IPS-20b (cell line): ENCODE results near the gene SPATA6L.

Experiments used
- H3K27ac ChIP-seq: one replicate; pipeline ENCODE4 v1.5.1; 2013; ENCODE audit warnings: low read length
- H3K27me3 ChIP-seq: 2 replicates; pipeline ENCODE4 v1.6.1; 2013; ENCODE audit warnings: mild to moderate bottlenecking, low read length, inconsistent platforms; ENCODE audit not compliant: insufficient read depth
- H3K36me3 ChIP-seq: 2 replicates; pipeline ENCODE4 v1.6.1; 2013; ENCODE audit warnings: low read depth, mild to moderate bottlenecking, inconsistent platforms, low read length, moderate library complexity; ENCODE audit not compliant: insufficient read depth
- H3K4me1 ChIP-seq: 2 replicates; pipeline ENCODE4 v1.6.1; 2013; ENCODE audit warnings: mild to moderate bottlenecking, control low read depth, inconsistent platforms, low read length, moderate library complexity; ENCODE audit not compliant: insufficient read depth
- H3K4me3 ChIP-seq: 2 replicates; pipeline ENCODE4 v1.5.1; 2013; ENCODE audit warnings: mild to moderate bottlenecking, low read length, inconsistent platforms
- H3K9ac ChIP-seq: 2 replicates; pipeline ENCODE4 v1.6.1; 2013; ENCODE audit warnings: low read depth, mild to moderate bottlenecking, inconsistent platforms, low read length, moderate library complexity
- H3K9me3 ChIP-seq: 2 replicates; pipeline ENCODE4 v1.6.1; 2013; ENCODE audit warnings: mild to moderate bottlenecking, low read depth, low read length, inconsistent platforms; ENCODE audit not compliant: insufficient read depth

SPATA6L gene

DNA sequence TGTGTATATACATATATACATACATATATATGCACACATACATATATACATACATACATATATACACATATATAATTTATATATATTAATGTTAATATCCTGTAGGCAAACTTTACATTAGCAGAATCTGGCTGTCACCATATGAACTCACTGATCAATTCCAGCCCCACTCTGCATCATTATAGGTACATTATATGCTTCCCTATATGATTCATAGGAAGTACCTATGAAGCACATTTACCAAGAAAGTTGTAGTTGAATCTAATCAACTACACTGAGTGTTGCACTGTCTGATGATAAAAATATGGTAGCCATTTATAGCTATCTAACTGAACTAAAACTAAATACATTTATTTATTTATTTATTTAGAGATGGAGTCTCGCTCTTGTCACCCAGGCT, 5.5 kb upstream of the SPATA6L start:
- Histone ChIP-seq H3K9me3 (no peaks in the 10 kb centered on the region), H3K9ac (no peak overlapping the region), H3K4me3 (no peak overlapping the region)

DNA sequence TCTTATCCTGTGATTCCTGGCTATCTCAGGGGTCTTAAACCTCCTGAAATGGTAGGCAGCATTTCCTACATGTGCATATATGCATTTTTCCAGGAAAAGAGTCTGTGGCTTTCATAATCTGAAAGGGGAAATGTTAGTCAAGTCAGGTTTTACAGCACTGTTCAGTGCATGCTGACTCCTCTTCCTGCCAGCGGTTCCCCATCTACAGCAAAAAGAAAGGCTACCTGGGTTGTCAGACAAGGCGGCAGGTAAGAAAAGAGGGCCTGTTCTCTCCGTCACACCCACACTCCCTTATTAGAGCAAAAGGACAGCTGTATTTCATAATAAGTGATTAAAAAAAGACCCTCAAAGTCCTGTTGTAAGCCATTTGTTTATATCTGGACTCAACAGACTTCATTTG, 4.3 kb upstream of the SPATA6L start:
- Histone ChIP-seq H3K9ac (no peak overlapping the region), H3K27me3 (peaks cover 17% of the 10 kb centered on the region; the same call in 1 of the 2 replicates), H3K4me1 (peaks cover 10% of the 10 kb centered on the region; the same call in 1 of the 2 replicates), H3K4me3 (no peak overlapping the region), H3K36me3 (no peaks in the 10 kb centered on the region), H3K27ac (no peak overlapping the region), H3K9me3 (no peaks in the 10 kb centered on the region)

More for the DNA sequence above, 5.5 kb upstream of the SPATA6L start:
- peaks cover 8% of the 10 kb centered on the region; the same call in 1 of the 2 replicates for H3K27me3 ChIP-seq
- H3K4me1 ChIP-seq, result peaks cover 5% of the 10 kb centered on the region; the same call in 1 of the 2 replicates
- H3K36me3 ChIP-seq, result no peaks in the 10 kb centered on the region
- H3K27ac ChIP-seq, result no peak overlapping the region

DNA sequence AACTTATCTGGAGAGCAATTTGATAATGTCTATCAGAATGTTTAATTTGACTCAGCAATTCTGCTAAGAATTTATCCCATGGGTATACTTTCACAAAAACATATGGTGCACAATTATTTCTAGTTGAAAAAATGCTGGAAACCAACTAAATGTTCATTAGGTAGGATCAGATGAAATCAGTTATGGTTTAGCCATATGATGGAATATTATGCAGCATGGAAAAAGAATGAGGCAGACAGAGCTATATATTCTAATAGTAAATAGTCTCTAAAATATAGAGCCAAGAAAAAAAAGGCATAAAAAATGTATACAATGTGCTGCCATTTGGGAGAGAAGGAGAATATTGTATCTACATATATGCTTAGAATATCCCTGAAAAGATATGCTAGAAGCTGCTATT, 3.6 kb upstream of the SPATA6L start:
- no peak overlapping the region for H3K27ac ChIP-seq
- no peak overlapping the region for H3K9ac ChIP-seq
- H3K4me1 ChIP-seq, result peaks cover 17% of the 10 kb centered on the region; the same call in 1 of the 2 replicates
- H3K4me3 ChIP-seq, result no peak overlapping the region
- H3K36me3 ChIP-seq, result no peaks in the 10 kb centered on the region
- H3K9me3 ChIP-seq, result no peaks in the 10 kb centered on the region
- H3K27me3 ChIP-seq, result peaks cover 20% of the 10 kb centered on the region; the same call in 1 of the 2 replicates

DNA sequence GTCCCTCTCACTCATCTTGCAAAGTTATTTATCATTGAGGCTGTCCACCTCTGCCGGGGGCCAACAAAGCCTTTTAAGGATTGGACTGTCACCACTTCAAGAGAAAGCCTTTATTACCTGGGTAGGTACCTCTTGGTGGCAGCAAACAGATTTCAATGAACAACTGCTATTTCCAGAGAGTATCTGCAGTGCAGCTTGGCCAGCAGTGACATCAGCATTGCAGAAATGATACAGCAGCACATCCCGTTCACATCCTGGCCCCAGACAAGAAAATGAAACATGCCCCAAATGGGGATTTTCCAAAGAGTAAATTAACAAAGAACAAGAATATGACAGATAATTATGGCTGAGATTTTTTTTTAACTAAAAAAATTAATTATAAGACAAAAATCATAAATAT, 2.3 kb upstream of the SPATA6L start:
- H3K36me3 ChIP-seq, result no peaks in the 10 kb centered on the region
- H3K4me1 ChIP-seq, result peaks cover 26% of the 10 kb centered on the region
- no peak overlapping the region for H3K9ac ChIP-seq
- H3K27ac ChIP-seq, result no peak overlapping the region
- peaks cover 20% of the 10 kb centered on the region; the same call in 1 of the 2 replicates for H3K27me3 ChIP-seq
- no peak overlapping the region for H3K4me3 ChIP-seq
- H3K9me3 ChIP-seq, result no peaks in the 10 kb centered on the region

DNA sequence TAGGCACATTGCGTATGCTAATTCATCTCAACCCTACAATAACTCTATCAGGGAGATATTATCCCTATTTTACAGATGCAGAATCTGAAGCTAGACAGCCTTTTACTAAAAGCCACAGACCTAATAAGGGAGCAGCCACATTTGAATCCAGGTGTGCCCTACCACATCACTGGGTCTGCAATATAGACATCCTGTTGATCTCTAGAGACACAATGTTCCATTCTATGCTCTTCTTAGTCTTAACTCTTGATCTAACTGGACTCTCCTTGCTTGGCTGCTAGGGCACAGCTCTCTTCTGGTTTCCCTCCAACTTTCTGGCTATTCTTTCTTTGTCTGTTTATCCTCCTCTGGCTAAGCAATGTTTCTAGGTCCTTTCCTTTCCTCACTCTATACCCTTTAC, 1.4 kb upstream of the SPATA6L start:
- Histone ChIP-seq H3K27me3 (peaks cover 20% of the 10 kb centered on the region; the same call in 1 of the 2 replicates), H3K36me3 (no peaks in the 10 kb centered on the region)

DNA sequence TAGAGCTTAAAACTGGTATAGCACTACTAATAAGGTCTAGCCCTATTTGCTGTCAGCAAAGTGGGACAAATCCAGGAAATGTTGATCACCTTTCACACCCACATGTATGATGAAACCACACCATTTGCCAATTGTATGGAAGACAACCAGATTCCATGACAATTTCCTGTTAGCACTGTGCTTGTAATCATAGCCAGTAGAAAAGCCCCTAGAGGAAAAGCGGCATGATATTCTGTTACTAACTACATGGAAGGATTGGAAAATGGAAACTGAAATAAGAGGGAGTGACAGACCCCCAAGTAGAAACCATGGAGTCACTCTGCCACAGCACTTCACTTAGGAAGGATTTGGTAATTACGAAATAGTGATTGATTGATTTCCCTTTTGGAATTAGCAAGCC, 923 bp downstream of the SPATA6L start:
- no peaks in the 10 kb centered on the region for H3K9me3 ChIP-seq
- H3K4me1 ChIP-seq, result peaks cover 33% of the 10 kb centered on the region
- peaks cover 20% of the 10 kb centered on the region; the same call in 1 of the 2 replicates for H3K27me3 ChIP-seq
- 0 out of 2 replicates have a peak overlapping the region, but pooled peaks have one; percentile 18 for H3K9ac ChIP-seq
- no peak overlapping the region for H3K27ac ChIP-seq
- peak overlapping the region; percentile 79 for H3K4me3 ChIP-seq
- H3K36me3 ChIP-seq, result no peaks in the 10 kb centered on the region

More for the DNA sequence above, 1.4 kb upstream of the SPATA6L start:
- no peak overlapping the region for H3K27ac ChIP-seq
- H3K9ac ChIP-seq, result no peak overlapping the region
- peaks cover 32% of the 10 kb centered on the region for H3K4me1 ChIP-seq
- no peak overlapping the region for H3K4me3 ChIP-seq
- no peaks in the 10 kb centered on the region for H3K9me3 ChIP-seq

DNA sequence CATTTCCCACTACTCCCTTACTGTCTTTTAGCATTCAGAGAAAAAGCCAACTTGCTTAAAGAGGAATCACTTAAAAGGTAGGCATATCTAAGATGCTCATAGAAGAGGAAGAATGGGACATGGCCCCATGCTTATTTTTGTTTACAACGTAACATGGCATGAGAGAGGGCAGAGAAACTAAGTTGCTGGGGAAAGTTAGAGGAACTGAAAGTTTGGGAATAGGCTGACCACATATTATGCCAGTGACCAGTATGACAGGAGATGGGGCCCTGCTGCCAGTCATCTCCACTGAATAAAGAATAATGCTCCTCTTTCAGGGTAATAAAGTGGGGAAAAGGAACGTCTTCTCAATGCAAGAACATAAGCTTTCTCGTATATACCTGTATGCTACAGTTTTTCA, 2.3 kb downstream of the SPATA6L start:
- H3K9ac ChIP-seq, result no peak overlapping the region
- peak overlapping the region; percentile 37; the same call in 1 of the 2 replicates for H3K4me3 ChIP-seq
- peaks cover 20% of the 10 kb centered on the region; the same call in 1 of the 2 replicates for H3K27me3 ChIP-seq
- no peak overlapping the region for H3K27ac ChIP-seq
- peaks cover 33% of the 10 kb centered on the region for H3K4me1 ChIP-seq
- no peaks in the 10 kb centered on the region for H3K36me3 ChIP-seq
- H3K9me3 ChIP-seq, result no peaks in the 10 kb centered on the region

DNA sequence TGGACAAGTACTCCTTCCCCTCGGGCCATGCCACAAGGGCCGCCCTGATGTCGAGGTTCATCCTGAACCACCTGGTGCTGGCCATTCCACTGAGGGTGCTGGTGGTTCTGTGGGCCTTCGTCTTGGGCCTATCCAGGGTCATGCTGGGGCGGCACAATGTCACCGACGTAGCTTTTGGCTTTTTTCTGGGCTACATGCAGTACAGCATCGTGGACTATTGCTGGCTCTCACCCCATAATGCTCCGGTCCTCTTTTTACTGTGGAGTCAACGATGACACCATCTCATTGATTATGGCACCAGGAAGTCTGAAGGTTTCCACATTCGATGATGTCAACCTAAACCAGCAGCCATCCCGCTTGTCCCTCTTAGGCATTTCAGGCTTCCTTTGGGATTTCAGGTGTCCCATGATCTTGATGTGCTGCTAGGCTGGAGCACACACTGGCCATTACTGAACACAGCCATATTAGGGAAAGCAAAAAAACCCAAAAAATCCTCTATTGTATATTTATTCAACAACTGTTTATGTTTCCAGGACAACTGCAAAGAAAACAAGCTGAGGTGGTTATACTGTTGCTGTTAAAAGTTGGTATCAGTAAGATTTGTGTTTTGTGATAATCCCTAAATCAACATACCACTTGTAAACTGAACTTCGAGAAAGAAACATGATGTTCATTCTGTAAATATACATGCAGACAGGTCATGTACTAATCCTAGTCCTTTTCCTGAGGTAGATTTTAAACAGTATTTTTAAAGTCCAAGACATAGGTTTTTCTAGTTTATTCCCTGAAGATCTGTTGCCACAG, 3.1 kb downstream of the SPATA6L start:
- Histone ChIP-seq H3K36me3 (no peaks in the 10 kb centered on the region), H3K9ac (peak overlapping the region; percentile 51), H3K27ac (no peak overlapping the region), H3K27me3 (peaks cover 20% of the 10 kb centered on the region; the same call in 1 of the 2 replicates), H3K4me1 (peaks cover 33% of the 10 kb centered on the region), H3K9me3 (no peaks in the 10 kb centered on the region), H3K4me3 (peak overlapping the region; percentile 84)

DNA sequence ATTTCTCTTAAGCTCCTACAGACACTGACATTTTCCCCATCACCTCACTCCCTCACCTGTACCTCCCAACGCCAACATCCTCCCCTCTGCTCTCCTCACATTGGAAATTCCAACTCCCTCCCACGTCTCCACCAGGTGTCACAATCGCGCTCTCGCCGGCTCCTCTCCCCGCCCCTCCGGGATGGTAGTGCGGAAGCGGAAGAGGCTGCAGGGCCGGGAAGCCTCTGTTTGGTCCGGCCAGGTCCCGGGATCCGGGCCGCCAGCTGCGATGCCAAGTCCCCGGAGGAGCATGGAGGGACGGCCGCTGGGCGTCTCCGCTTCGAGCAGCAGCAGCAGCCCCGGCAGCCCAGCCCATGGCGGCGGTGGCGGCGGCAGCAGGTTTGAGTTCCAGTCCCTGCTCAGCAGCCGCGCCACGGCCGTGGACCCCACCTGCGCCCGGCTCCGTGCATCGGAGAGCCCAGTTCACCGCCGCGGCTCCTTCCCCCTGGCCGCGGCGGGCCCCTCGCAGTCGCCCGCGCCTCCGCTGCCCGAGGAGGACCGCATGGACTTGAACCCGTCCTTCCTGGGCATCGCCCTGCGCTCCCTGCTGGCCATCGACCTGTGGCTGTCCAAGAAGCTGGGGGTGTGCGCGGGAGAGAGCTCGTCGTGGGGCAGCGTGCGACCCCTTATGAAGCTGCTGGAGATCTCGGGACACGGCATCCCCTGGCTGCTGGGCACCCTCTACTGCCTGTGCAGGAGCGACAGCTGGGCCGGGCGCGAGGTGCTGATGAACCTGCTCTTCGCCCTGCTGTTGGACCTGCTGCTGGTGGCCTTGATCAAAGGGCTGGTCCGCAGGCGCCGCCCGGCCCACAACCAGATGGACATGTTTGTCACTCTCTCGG, 3.9 kb downstream of the SPATA6L start, which contains the start of gene PLPP6:
Gene PLPP6, plus strand, starts transcription at position 187 of the 881 bp plus-strand sequence. Its CDS starts 82 bp downstream, at position 269.
- peak within 1 kb of the TSS; percentile 51 for H3K9ac ChIP-seq
- peaks cover 33% of the 10 kb centered on the region for H3K4me1 ChIP-seq
- H3K36me3 ChIP-seq, result no peaks in the 10 kb centered on the region
- H3K9me3 ChIP-seq, result no peaks in the 10 kb centered on the region
- no peak within 1 kb of the TSS for H3K27ac ChIP-seq
- peaks cover 18% of the 10 kb centered on the region; the same call in 1 of the 2 replicates for H3K27me3 ChIP-seq
- H3K4me3 ChIP-seq, result peak within 1 kb of the TSS; percentile 84

DNA sequence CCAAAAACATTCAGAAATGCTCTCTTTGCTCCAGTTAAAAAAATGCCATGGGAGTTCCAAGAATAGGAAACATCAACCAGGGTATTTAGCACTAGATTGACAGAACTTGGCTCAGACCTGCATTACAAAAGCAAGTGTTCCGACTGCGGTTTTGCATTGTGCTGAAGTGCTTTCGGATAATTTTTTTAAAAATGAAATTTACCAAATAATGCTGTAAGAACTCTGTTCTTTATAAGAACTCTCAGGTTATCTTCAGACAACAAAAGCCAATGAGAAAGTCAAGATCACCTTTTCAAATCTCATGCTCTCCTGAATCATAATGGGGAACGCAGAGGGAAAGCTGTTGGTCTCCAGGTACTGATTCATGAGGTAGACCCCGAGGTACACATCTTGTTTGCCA, 4.7 kb downstream of the SPATA6L start:
- Histone ChIP-seq H3K9me3 (no peaks in the 10 kb centered on the region), H3K27me3 (peaks cover 11% of the 10 kb centered on the region; the same call in 1 of the 2 replicates), H3K27ac (no peak overlapping the region), H3K9ac (peak overlapping the region; percentile 51; the same call in 1 of the 2 replicates), H3K36me3 (no peaks in the 10 kb centered on the region), H3K4me3 (peak overlapping the region; percentile 84), H3K4me1 (peaks cover 40% of the 10 kb centered on the region)

DNA sequence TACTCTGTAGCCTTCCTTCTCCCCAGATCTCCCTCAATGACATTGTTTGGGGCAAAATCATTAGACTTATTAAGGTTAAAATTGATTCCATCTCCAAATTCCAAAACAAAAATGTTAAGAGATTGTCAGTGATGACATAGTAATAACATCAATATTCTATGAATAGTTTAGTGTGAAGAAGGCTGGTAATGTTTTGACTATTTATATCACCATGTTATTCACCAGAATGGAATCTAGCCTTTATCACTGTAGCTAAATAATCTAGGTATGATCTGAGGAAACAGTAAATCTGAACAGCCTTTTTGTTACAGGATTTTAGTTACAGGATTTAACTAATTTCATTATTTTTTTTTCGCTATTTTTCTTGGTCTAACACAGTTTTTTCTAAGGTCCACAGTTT, 5.1 kb downstream of the SPATA6L start:
- no peak overlapping the region for H3K27ac ChIP-seq
- H3K4me1 ChIP-seq, result peaks cover 41% of the 10 kb centered on the region
- H3K9ac ChIP-seq, result peak overlapping the region; percentile 51; the same call in 1 of the 2 replicates
- no peaks in the 10 kb centered on the region for H3K36me3 ChIP-seq
- peaks cover 9% of the 10 kb centered on the region; the same call in 1 of the 2 replicates for H3K27me3 ChIP-seq
- H3K4me3 ChIP-seq, result peak overlapping the region; percentile 84; the same call in 1 of the 2 replicates
- no peaks in the 10 kb centered on the region for H3K9me3 ChIP-seq
